ENCODE measurements around the gene SPAG7.

DNA sequence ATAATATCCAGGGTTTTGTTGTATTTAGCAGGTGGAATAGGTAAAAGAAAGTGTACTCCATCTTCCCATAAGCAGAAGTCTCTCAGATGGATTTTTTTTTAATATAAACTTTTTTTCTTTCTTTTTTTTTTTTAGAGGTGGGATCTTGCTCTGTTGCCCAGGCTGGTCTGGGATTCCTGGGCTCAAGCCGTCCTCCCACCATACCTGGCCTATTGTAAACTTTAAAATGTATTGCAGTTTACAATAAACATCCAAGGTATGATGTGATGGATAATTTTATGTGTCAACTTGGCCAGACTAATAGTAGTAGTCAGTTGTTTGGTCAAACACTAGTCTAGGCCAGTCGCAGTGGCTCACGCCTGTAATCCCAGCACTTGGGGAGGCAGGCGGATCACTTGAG is 46.3 kb downstream of the SPAG7 start:
- TF ChIP-seq GATA2 (CRISPR knock-in tag; IDR thresholded peaks at IDR 0.05) (no peak), RFX5 (IDR thresholded peaks at IDR 0.05; ENCODE audit: low read length) (no peak)

Measured in SK-N-SH (cell line).